Transverse colon (tissue), 4 donors: ENCODE data around the gene CRAMP1. TPM values are rescaled to one million over a fixed set of nuclear protein-coding genes. Genes with fewer than 3 reads are reported as not detected.

ENCODE experiments used
- DNase-seq: peaks from one replicate; pipeline ENCODE4 v3.0.0-alpha.2; 2019
- H3K27ac ChIP-seq, 4 donors: fragments of 200-600 bp; sonication (generic); 2 replicates each; pipeline ENCODE4 v1.5.1; 2016 to 2018; ENCODE audit warnings: inconsistent platforms in 4 of 4
- H3K27me3 ChIP-seq: fragments of 200-600 bp; sonication (generic); 2 replicates; pipeline ENCODE4 v1.5.1; 2017; ENCODE audit warnings: inconsistent platforms
- H3K36me3 ChIP-seq, 4 donors: fragments of 200-600 bp; sonication (generic); 2 replicates each; pipeline ENCODE4 v1.5.1; 2017 to 2019; ENCODE audit warnings: inconsistent platforms in 4 of 4
- H3K4me1 ChIP-seq, 4 donors: fragments of 200-600 bp; sonication (generic); 2 replicates each; pipeline ENCODE4 v1.5.1; 2017 to 2020; ENCODE audit warnings: inconsistent platforms in 4 of 4
- H3K4me3 ChIP-seq, 4 donors: fragments of 200-600 bp; sonication (generic); 1 replicate in 1 of 4; 2 replicates in 3 of 4; pipeline versions ENCODE4 v1.5.1 to v1.6.1; 2017 to 2019; ENCODE audit warnings: inconsistent platforms in 4 of 4
- H3K9me3 ChIP-seq, 2 donors: fragments of 200-600 bp; sonication (generic); 2 replicates each; pipeline ENCODE4 v1.5.1; 2017 to 2019; ENCODE audit warnings: inconsistent platforms in 2 of 2
- CTCF ChIP-seq, 5 experiments: fragments of 200-600 bp in 3 of 5; fragments of 450-650 bp in 2 of 5; sonication (generic) in 3 of 5; IDR thresholded peaks; 1 replicate in 2 of 5; 2 replicates in 3 of 5; pipeline ENCODE4 v1.5.1; 2016 to 2017; ENCODE audit warnings: antibody characterized with exemption in 5 of 5, inconsistent platforms in 3 of 5, mild to moderate bottlenecking in 2 of 5, moderate library complexity in 1 of 5
- EP300 ChIP-seq: sonication (generic); formaldehyde crosslinking; IDR thresholded peaks from one replicate; pipeline ENCODE4 v1.6.1; 2017; ENCODE audit warnings: antibody characterized with exemption, low read depth
- POLR2A ChIP-seq: fragments of 450-650 bp; IDR thresholded peaks from one replicate; pipeline ENCODE4 v1.6.1; 2016; ENCODE audit warnings: antibody characterized with exemption, mild to moderate bottlenecking, moderate library complexity
- POLR2AphosphoS5 ChIP-seq, 3 donors: sonication (generic); formaldehyde crosslinking; IDR thresholded peaks; one replicate each; pipeline ENCODE4 v1.6.1; 2016; ENCODE audit warnings: antibody characterized with exemption in 3 of 3
- whole genome bisulfite sequencing, 2 donors: methylation state at CpG; one replicate each; pipeline ENCODE4 v1.1.5; 2018; ENCODE audit warnings: low coverage in 1 of 2; 5-methylcytosine and 5-hydroxymethylcytosine counted together
- in situ Hi-C, 4 donors: fragments of 200-750 bp; cut with MboI; loops; one replicate each; pipeline versions ENCODE4 v1.15.0 to v1.15.1; 2017; ENCODE audit warnings: low sequenced_read_pairs in 3 of 4, low pct_ligation_motif_present in 1 of 4, low pct_unique_long_range_greater_than_20kb in 1 of 4
- intact Hi-C: fragments of 100-400 bp; cut with DNase I; formaldehyde crosslinking; loops from one replicate; pipeline ENCODE4 v1.15.1; 2023; ENCODE audit warnings: low total_unique reads
- total RNA-seq, 4 donors: library from RNA; depleted of rRNA; stranded (reverse); fragments of >200 nt; gene quantifications; one replicate each; pipeline ENCODE4 v1.1.0, GENCODE V29; 2016

Gene CRAMP1
- total RNA-seq, 4 donors from 2014 or later: 10.1 to 52.7 (median 16.2) TPM

- Histone ChIP-seq H3K9me3 (no peaks in the 10 kb centered on the region), H3K27ac (no peak overlapping the region), H3K36me3 (peaks cover 0 to 56% (median 18%) of the 10 kb centered on the region in 4 donors), H3K27me3 (no peaks in the 10 kb centered on the region), H3K4me1 (no peaks in the 10 kb centered on the region), H3K4me3 (no peak overlapping the region)
- WGBS, 2 donors: 95% methylated on average over 24 of the region's 52 CpGs; no CpG with 5 or more reads in 1 of the 2 donors
- in situ Hi-C loops (no loop called here), intact Hi-C loops (no loop called here)
- TF ChIP-seq POLR2A (no peak), CTCF (IDR thresholded peaks at IDR 0.05) (no peak), POLR2AphosphoS5 (IDR thresholded peaks at IDR 0.05) (no peak), EP300 (no peak)
- no peak for DNase-seq
Observed at GRCh38 chr16:1655909-1656807, 44.0 kb downstream of the CRAMP1 start.

DNA sequence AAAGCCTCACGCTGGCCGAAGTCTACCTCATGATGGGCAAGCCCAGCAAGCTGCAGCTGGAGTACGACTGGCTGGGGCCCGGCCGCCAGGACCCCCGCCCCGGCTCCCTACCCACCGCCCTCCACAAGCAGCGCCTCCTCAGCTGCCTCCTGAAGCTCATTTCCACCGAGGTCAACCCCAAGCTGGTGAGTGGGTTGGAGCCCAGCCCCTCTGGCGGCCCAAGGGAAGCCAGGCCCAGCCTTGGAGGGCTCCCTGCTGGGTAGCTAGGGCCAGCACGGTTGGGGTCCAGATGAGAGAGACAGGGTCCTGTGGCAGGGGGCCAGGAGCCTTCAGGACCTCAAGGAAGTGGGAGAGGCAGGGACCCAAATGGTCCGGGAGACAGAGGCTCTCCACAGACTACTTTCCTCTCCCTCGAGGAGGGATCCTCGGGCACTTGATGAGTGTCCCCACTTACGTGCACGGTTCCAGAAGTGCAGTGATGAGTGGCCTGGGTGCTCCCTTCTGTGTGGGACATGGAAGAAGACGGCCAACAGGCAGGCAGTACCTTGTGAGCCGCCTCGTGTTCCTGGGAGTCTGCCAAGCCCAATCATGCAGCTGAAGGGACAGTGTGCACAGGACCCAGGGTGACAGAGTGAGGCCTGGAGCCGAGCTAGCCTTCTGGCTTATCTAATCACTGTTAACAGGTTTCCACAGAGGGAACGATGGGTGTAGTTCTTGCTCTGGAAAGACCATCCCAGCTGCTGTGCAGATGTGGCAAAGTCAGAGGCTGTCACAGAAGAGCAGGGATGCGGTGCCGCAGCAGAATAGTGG is 44.9 kb downstream of the CRAMP1 start:
- peaks cover 0 to 60% (median 18%) of the 10 kb centered on the region in 4 donors for H3K36me3 ChIP-seq
- no peak overlapping the region for H3K27ac ChIP-seq
- in situ Hi-C loops: no loop called here
- DNase-seq: no peak
- H3K4me1 ChIP-seq: no peaks in the 10 kb centered on the region
- no peak for TF ChIP-seq EP300
- no peak for TF ChIP-seq CTCF (IDR thresholded peaks at IDR 0.05)
- no peak for TF ChIP-seq POLR2A
- TF ChIP-seq POLR2AphosphoS5 (IDR thresholded peaks at IDR 0.05): no peak
- intact Hi-C loops: no loop called here
- H3K9me3 ChIP-seq: no peaks in the 10 kb centered on the region
- no peaks in the 10 kb centered on the region for H3K27me3 ChIP-seq
- no peak overlapping the region for H3K4me3 ChIP-seq
- WGBS, 2 donors: 89% methylated on average over 24 of the region's 24 CpGs; no CpG with 5 or more reads in 1 of the 2 donors

DNA sequence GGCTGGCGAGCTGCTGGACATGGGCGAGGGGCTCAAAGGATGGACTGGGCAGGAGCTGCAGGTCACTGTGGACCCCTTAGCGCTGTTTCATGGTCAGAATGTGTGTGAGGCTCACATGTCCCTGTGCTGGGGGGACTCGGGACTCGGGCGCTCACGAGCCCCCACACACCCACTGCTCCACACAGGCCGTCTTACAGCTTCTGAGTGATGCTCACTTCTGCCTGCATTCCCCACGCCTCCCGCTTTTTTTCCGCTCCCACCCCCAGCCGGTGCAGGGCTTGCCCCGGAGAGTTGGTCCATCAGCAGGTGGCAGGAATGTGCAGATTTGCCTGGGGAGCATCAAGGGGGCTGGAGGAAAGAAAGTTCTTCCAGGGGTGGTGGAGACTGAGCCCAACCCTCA is 45.7 kb downstream of the CRAMP1 start:
- no peak for TF ChIP-seq EP300
- TF ChIP-seq CTCF (IDR thresholded peaks at IDR 0.05): no peak
- TF ChIP-seq POLR2AphosphoS5 (IDR thresholded peaks at IDR 0.05): no peak
- no peak for TF ChIP-seq POLR2A
- intact Hi-C loops: no loop called here
- 96% methylated on average over 13 of the region's 13 CpGs; no CpG with 5 or more reads in 1 of the 2 donors for WGBS, 2 donors
- Histone ChIP-seq H3K9me3 (no peaks in the 10 kb centered on the region), H3K4me3 (no peak overlapping the region), H3K27ac (no peak overlapping the region), H3K36me3 (peaks cover 0 to 61% (median 18%) of the 10 kb centered on the region in 4 donors), H3K4me1 (no peaks in the 10 kb centered on the region), H3K27me3 (no peaks in the 10 kb centered on the region)
- in situ Hi-C loops: no loop called here
- DNase-seq: no peak

DNA sequence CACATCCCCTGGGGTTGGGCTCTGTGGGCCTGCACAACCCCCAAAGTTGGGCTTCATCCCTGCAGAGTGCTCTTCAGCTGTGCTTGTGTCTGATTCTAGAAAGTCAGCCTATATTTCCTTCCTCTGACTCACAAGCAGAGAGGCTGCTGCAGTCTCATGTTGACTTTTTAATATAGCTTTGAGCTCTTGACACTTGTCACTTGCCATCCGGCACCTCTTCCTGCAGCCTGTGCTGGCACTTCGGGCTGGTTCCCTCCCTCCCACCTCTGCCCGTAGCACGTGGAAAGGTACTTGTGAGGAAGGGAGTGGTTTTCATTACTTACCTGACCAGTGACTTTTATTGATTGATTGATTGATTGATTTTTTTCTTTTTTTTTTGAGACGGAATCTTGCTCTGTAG is 46.9 kb downstream of the CRAMP1 start:
- 84% methylated on average over 5 of the region's 5 CpGs; no CpG with 5 or more reads in 1 of the 2 donors for WGBS, 2 donors
- no peak for DNase-seq
- Histone ChIP-seq H3K4me3 (no peak overlapping the region), H3K36me3 (peaks cover 0 to 68% (median 19%) of the 10 kb centered on the region in 4 donors), H3K27me3 (no peaks in the 10 kb centered on the region), H3K27ac (no peak overlapping the region), H3K4me1 (no peaks in the 10 kb centered on the region), H3K9me3 (no peaks in the 10 kb centered on the region)
- intact Hi-C loops (no loop called here), in situ Hi-C loops (no loop called here)
- TF ChIP-seq POLR2AphosphoS5 (IDR thresholded peaks at IDR 0.05): no peak
- no peak for TF ChIP-seq EP300
- no peak for TF ChIP-seq POLR2A
- no peak for TF ChIP-seq CTCF (IDR thresholded peaks at IDR 0.05)
